ENCODE results near the gene ZCCHC8.
"Not testable (repeated sequence)": the region's sequence is repeated elsewhere in the genome, so short reads cannot be mapped to it uniquely, and the experiment has no call there.

DNA sequence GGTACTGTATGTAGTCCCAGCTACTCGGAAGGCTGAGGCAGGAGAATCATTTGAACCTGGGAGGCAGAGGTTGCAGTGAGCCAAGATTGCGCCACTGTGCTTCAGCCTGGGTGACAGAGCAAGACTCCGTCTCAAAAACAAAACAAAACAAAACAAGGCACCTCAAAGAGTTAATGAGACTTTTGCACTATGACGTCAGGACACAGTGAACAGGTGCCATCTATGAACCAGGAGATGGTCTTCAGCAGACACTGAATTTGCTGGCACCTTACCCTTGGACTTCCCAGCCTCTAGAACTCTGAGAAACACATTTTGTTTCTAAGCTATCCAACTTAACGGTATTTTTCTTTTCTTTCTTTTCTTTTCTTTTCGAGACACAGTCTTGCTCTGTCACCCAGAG lies 54.3 kb downstream of the ZCCHC8 start:
- TF ChIP-seq, protein P1, sequence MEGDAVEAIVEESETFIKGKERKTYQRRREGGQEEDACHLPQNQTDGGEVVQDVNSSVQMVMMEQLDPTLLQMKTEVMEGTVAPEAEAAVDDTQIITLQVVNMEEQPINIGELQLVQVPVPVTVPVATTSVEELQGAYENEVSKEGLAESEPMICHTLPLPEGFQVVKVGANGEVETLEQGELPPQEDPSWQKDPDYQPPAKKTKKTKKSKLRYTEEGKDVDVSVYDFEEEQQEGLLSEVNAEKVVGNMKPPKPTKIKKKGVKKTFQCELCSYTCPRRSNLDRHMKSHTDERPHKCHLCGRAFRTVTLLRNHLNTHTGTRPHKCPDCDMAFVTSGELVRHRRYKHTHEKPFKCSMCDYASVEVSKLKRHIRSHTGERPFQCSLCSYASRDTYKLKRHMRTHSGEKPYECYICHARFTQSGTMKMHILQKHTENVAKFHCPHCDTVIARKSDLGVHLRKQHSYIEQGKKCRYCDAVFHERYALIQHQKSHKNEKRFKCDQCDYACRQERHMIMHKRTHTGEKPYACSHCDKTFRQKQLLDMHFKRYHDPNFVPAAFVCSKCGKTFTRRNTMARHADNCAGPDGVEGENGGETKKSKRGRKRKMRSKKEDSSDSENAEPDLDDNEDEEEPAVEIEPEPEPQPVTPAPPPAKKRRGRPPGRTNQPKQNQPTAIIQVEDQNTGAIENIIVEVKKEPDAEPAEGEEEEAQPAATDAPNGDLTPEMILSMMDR (IDR thresholded peaks at IDR 0.05): not testable (repeated sequence)
- not testable (repeated sequence) for TF ChIP-seq POLR2A (IDR thresholded peaks at IDR 0.05)
